Measurements from ENCODE around the gene CD300LG. TPM values are rescaled to one million over a fixed set of nuclear protein-coding genes. Genes with fewer than 3 reads are reported as not detected.
A peak's percentile ranks its signal among the peaks of the same experiment; 100 is the strongest.
"Not testable (repeated sequence)": the region's sequence is repeated elsewhere in the genome, so short reads cannot be mapped to it uniquely, and the experiment has no call there.

The CD300LG gene
- total RNA-seq, 1 experiment from 2014 or later: not detected

DNA sequence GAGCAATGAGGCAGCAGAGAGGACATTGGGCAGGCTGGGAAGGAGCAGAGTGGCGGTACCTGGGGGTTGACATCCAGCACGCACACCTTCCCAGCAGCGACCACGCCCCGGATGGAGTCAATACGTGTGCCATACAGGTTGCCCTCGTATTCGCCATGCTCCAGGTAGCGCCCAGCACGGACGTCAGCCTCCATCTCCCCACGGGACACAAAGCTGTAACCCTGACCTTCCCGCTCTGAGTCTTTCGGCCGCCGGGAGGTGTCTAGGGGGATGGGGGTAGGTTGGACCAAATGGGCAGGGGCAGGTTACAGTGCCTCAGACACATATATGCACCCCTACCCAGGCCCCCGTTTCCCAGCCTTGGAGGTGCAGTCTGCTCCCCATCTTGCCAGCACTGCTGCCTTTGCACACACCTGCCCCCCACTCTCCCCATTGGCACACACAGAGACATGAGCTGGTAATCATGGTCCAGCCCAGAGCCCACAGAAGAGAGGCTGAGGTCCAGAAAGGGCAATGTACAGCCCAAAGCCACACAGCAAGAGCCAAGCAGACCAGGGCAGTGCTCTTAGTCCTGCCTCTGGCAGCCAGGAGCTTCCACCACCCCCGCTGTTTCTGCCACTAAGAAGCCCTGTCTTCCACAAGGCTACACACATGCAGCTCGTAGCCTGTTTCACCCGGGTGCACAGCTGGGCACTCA is 32.9 kb downstream of the CD300LG start:
- no peak for DNase-seq (ENCODE audit: low spot score)

GRCh38 chr17:43880420-43880991 is 33.5 kb downstream of the CD300LG start:
- DNase-seq (ENCODE audit: low spot score): peak; percentile 43

DNA sequence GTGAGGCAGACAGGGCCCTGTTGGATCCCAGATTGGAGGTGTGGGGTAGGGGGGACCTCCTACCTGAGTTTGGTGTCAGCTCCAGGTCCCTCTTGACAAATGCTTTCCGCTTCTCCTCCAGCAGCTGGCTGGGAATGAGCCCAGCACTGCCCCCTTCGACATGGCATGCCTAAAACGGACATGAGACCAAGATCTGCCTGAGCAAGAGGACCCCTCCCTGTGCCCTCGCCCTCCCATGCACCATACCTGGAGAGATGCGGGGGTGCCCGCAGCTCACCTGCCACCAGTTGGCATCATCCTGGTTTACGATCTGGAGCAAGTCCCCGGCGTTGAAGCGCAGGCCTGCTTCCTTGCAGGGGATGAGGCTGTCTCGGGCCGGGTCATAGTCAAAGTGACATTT is 34.2 kb downstream of the CD300LG start:
- no peak for DNase-seq (ENCODE audit: low spot score)

GRCh38 chr17:43881758-43882505 is 35.0 kb downstream of the CD300LG start:
- no peak for DNase-seq (ENCODE audit: low spot score)

DNA sequence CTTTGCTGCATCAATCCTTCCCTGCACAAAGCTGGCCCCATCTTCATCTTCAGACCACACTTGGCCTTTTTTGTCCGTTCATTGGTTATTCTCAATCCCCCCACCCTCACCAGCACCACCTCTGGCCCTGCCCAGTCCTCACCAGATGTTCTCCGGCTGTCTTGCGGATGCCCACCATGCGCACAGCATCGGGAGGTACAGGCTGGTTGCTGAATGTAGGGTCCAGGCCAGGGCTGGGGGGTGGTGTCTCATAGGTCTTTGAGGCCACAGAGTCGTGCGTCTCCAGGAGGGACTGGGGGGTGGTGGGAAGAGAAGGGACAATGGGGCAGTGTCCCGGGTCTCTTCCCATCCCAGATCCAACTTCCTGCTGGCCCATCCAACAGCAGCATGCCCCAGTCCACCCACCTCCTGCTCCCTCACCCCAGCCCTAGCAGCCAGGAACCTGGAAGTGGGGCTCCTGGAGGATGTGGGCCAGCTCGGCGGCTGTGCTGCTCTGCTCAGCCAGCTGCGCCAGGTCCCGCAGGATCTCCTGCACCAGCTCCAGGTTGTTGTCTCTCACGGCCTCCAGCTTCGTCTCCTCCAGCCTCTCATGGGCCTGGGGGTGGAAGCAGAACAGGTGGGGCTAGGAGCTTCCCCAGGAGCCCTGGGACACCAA is 35.9 kb downstream of the CD300LG start:
- DNase-seq (ENCODE audit: low spot score): no peak

- DNase-seq (ENCODE audit: low spot score): no peak
Measured at GRCh38 chr17:43888548-43888947, 41.6 kb downstream of the CD300LG start.

DNA sequence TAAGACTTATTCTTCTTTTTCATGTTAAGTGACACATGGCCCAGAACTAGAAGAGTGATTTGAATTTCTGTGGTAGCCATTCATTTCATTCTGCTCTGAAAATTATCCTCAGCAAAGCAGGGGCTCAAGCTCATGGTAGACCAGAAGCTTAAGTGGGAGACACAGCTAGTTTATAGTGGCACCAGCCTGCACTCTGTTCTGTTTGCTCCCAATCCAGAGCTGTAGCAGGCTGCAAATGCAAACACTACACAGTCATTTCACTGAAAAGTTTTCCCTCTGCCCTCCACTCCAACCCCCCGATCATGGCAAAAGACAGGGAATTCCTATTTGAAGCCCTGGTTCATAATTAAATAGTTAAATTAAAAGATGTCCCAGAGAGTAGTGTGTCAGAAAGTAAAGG is 43.3 kb downstream of the CD300LG start:
- no peak for DNase-seq (ENCODE audit: low spot score)

DNA sequence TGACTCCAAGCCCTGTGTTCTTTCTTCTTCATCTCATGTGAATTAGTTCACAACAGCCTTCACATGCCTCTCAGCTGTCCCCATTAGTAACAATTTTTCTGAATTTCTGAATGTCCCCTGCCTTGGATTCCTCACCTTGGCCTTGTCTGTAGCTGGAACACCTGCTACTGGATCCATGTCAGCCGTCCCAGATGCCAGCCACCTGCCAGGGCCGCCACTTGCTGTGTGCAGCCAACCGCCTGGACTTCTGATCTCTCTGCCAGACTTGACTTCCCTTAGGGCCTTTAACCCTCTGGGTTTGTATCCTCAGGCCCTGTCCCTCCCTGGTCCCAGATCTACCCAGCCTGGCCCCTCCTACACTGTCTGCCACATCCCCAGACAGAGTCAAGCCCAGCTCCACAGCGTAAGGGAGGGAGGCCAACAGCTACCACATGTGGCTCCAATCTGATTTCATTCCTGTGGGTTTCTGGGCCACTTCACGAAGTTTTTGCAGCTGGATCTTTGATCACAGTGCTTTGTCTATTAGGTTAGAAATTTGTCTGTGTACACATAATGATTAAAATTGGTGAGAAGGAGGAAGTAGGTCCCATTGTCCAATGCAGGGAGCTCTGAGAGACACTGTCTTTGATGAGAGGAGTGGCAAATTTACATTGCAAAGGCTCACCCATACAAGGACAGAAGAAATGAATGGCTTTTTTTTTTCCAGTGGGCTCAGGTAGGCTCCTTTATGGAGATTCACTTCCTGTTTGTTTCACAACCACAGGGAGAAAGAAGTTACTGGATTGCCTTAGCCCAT is 45.1 kb downstream of the CD300LG start:
- DNase-seq (ENCODE audit: low spot score): no peak

DNA sequence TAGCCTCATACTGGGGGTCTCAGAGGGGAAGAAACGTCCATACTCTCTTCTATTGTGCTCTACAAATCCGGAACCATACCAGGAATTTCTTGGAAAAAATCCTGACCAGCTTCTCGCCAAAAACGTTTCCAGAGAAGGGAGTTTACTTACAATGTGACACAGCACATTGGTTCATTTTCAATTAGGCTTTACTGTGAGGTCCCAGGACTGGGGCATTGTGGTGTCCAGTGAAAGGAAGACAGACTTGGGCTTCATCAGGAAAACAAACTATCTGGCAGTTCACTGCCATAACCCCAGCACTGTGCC is 45.6 kb downstream of the CD300LG start:
- DNase-seq (ENCODE audit: low spot score): no peak

GRCh38 chr17:43894494-43894893 is 47.5 kb downstream of the CD300LG start:
- DNase-seq (ENCODE audit: low spot score): not testable (repeated sequence)

DNA sequence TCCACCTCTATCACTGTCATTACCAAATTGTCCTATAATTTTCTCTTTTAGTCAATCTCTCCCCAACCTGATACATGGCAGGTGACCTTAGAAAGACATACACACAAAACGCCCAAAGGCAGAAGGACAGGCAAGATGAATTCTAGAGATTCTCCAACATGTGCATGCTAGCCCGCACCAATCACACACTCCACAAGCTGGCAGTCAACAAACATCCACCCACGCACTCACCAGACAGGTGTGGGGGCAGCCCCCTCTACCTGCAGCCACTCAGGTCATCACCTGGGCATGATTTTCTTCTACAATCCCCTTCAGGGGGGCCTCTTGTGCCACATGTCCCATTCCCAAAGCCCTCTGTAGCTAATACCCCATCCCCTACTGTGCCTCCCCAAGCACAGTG is 50.9 kb downstream of the CD300LG start:
- DNase-seq (ENCODE audit: low spot score): no peak

GRCh38 chr17:43898446-43898845 is 51.5 kb downstream of the CD300LG start:
- no peak for DNase-seq (ENCODE audit: low spot score)

DNA sequence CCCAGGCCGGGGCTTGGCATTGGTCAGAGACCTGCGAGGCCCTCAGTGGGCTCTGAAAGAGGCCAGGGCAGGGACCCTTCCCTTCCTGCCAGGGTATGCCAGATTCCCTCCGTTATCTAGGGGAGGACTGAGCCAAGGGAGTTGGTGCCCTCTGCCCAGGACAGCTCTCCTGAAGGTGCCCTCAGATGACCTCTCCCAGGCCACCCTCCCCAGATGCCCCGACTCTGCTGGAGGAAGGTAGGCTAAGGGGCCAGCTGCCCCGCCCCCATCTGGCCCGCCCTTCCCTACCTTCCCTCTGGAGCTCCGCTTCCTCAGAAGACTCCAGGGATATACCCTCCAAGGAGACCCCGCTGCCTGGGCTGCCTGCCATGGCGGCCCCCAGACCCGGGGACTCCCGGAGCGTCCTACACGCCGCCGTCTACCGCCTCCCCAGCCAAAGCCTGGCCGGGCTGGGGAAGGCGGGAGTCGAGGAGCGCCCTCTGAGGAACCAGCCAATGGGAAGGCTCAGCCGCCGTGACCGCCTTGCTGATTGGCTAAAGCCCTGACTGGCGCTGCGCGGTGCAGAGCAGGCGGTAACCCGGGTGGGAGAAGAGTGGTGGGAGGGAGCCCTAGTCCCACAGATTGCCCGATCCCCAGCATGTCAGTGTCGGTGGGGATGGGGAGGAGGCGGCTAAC is 53.3 kb downstream of the CD300LG start:
- peak; percentile 85 for DNase-seq (ENCODE audit: low spot score)

- no peak for DNase-seq (ENCODE audit: low spot score)
Measured at GRCh38 chr17:43900858-43901754, 54.1 kb downstream of the CD300LG start.

- DNase-seq (ENCODE audit: low spot score): no peak
Measured at GRCh38 chr17:43901861-43902589, 55.0 kb downstream of the CD300LG start.

- DNase-seq (ENCODE audit: low spot score): no peak
Measured at GRCh38 chr17:43905400-43905984, 58.5 kb downstream of the CD300LG start.

GRCh38 chr17:43905985-43906852 is 59.2 kb downstream of the CD300LG start:
- no peak for DNase-seq (ENCODE audit: low spot score)

DNA sequence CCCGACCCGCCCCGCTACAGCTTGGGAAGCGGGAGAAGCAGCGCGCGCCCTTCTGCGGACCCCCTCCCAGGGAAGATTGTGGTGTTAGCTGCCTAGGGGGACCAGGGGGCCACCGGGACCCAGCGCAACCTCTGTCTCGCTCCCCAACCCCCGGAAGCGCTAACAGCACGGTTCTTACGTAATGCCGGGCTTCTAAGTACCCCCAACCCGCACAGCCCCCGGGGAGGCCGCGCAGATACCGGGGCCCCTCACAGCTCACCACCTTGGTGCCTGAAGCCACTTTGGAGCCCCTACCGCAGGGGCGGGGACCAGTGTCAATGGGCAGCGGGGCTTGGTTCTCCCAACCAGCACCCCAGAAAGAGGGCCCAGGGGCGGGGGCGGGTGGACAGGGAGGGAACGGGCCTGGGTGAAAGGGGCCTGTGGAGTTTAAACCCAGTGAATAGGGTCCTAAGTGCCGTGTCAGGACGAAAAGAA is 60.0 kb downstream of the CD300LG start:
- no peak for DNase-seq (ENCODE audit: low spot score)

Measured in A172 (cell line).